Measurements from ENCODE around the gene EXOC2. TPM values are rescaled to one million over a fixed set of nuclear protein-coding genes. Genes with fewer than 3 reads are reported as not detected.
"Not testable (repeated sequence)": the region's sequence is repeated elsewhere in the genome, so short reads cannot be mapped to it uniquely, and the experiment has no call there.

Gene EXOC2
- total RNA-seq, 3 donors from 2014 or later (not counting 1 experiment from before 2014, with no cell fraction given): 22.1 to 30.8 (median 26.5) TPM

- no peak overlapping the region for H3K4me3 ChIP-seq (ENCODE audit: low read length)
- 77% methylated on average over 6 of the region's 6 CpGs for WGBS (ENCODE audit: insufficient coverage)
- Mint-ChIP-seq H3K27me3 (ENCODE audit: low read depth in 2 of 2) (peaks cover 2 to 27% of the 10 kb centered on the region in 2 donors), H3K4me3 (no peak overlapping the region), H3K36me3 (no peaks in the 10 kb centered on the region), H3K4me1 (no peaks in the 10 kb centered on the region), H3K27ac (no peak overlapping the region), H3K9me3 (no peaks in the 10 kb centered on the region)
- H3K9me3 ChIP-seq (ENCODE audit: control insufficient read depth, insufficient read depth, low read length): no peaks in the 10 kb centered on the region
- H3K27me3 ChIP-seq (ENCODE audit: control insufficient read depth, insufficient read depth, low read length): no peaks in the 10 kb centered on the region
- no peaks in the 10 kb centered on the region for H3K4me1 ChIP-seq (ENCODE audit: control insufficient read depth, insufficient read depth, low read length)
- TF ChIP-seq CTCF (IDR thresholded peaks at IDR 0.05): no peak
- no peak for DNase-seq
- intact Hi-C loops (cut with micrococcal nuclease): no loop called here
- no peak for ATAC-seq
- no peak overlapping the region for H3K27ac ChIP-seq (ENCODE audit: low read length)
- no peaks in the 10 kb centered on the region for H3K36me3 ChIP-seq (ENCODE audit: control insufficient read depth, insufficient read depth, low read length)
Observed at GRCh38 chr6:699319-699718, 6.4 kb upstream of the EXOC2 start.

GRCh38 chr6:694431-695126, 1.6 kb upstream of the EXOC2 start:
- H3K36me3 Mint-ChIP-seq; ATAC-seq; H3K36me3 ChIP-seq (ENCODE audit: control insufficient read depth, insufficient read depth, low read length); H3K9me3 ChIP-seq (ENCODE audit: control insufficient read depth, insufficient read depth, low read length); H3K4me3 ChIP-seq (ENCODE audit: low read length); intact Hi-C loops (cut with micrococcal nuclease); H3K27me3 ChIP-seq (ENCODE audit: control insufficient read depth, insufficient read depth, low read length); H3K27ac ChIP-seq (ENCODE audit: low read length); H3K27me3 Mint-ChIP-seq (ENCODE audit: low read depth in 2 of 2); DNase-seq; H3K27ac Mint-ChIP-seq; H3K4me3 Mint-ChIP-seq; H3K9me3 Mint-ChIP-seq: not testable (repeated sequence)
- H3K4me1 ChIP-seq (ENCODE audit: control insufficient read depth, insufficient read depth, low read length): peaks cover 14% of the 10 kb centered on the region
- 96% methylated on average over 40 of the region's 40 CpGs for WGBS (ENCODE audit: insufficient coverage)
- H3K4me1 Mint-ChIP-seq: peaks cover 27 to 31% of the 10 kb centered on the region in 2 donors

- WGBS (ENCODE audit: insufficient coverage): 89% methylated on average over 12 of the region's 12 CpGs
- Histone ChIP-seq H3K27ac (ENCODE audit: low read length) (no peak overlapping the region), H3K4me1 (ENCODE audit: control insufficient read depth, insufficient read depth, low read length) (peaks cover 14% of the 10 kb centered on the region), H3K27me3 (ENCODE audit: control insufficient read depth, insufficient read depth, low read length) (no peaks in the 10 kb centered on the region), H3K36me3 (ENCODE audit: control insufficient read depth, insufficient read depth, low read length) (peaks cover 4% of the 10 kb centered on the region), H3K9me3 (ENCODE audit: control insufficient read depth, insufficient read depth, low read length) (no peaks in the 10 kb centered on the region), H3K4me3 (ENCODE audit: low read length) (peak overlapping the region; percentile 79)
- intact Hi-C loops (cut with micrococcal nuclease): no loop called here
- H3K36me3 Mint-ChIP-seq: no peaks in the 10 kb centered on the region
- H3K27me3 Mint-ChIP-seq (ENCODE audit: low read depth in 2 of 2): no peaks in the 10 kb centered on the region
- H3K4me3 Mint-ChIP-seq: peak overlapping the region; percentile 92
- ATAC-seq (no peak), DNase-seq (no peak)
- peak overlapping the region; percentile 76 to 89 for H3K27ac Mint-ChIP-seq
- H3K9me3 Mint-ChIP-seq: no peaks in the 10 kb centered on the region
- TF ChIP-seq CTCF (IDR thresholded peaks at IDR 0.05): no peak
- peaks cover 27 to 31% of the 10 kb centered on the region in 2 donors for H3K4me1 Mint-ChIP-seq
Observed at GRCh38 chr6:693723-694009, 727 bp upstream of the EXOC2 start.

GRCh38 chr6:692356-692851, 535 bp downstream of the EXOC2 start:
- peaks cover 14% of the 10 kb centered on the region for H3K4me1 ChIP-seq (ENCODE audit: control insufficient read depth, insufficient read depth, low read length)
- no peaks in the 10 kb centered on the region for H3K9me3 ChIP-seq (ENCODE audit: control insufficient read depth, insufficient read depth, low read length)
- H3K27ac ChIP-seq (ENCODE audit: low read length): peak overlapping the region; percentile 73
- Mint-ChIP-seq H3K27me3 (ENCODE audit: low read depth in 2 of 2) (no peaks in the 10 kb centered on the region), H3K4me3 (peak overlapping the region; percentile 92), H3K27ac (peak overlapping the region; percentile 82 to 89), H3K4me1 (peaks cover 27 to 31% of the 10 kb centered on the region in 2 donors), H3K36me3 (no peaks in the 10 kb centered on the region), H3K9me3 (no peaks in the 10 kb centered on the region)
- DNase-seq: peak; percentile 51 to 87
- no peaks in the 10 kb centered on the region for H3K27me3 ChIP-seq (ENCODE audit: control insufficient read depth, insufficient read depth, low read length)
- ATAC-seq: peak; percentile 80 to 88 (median 81)
- peak overlapping the region; percentile 79 for H3K4me3 ChIP-seq (ENCODE audit: low read length)
- peaks cover 15% of the 10 kb centered on the region for H3K36me3 ChIP-seq (ENCODE audit: control insufficient read depth, insufficient read depth, low read length)
- intact Hi-C loops (cut with micrococcal nuclease): no loop called here
- no peak for TF ChIP-seq CTCF (IDR thresholded peaks at IDR 0.05)
- 1% methylated on average over 45 of the region's 45 CpGs for WGBS (ENCODE audit: insufficient coverage)

Measured in natural killer cell (primary cell).